Measurements from ENCODE around the gene PURA. TPM values are rescaled to one million over a fixed set of nuclear protein-coding genes. Genes with fewer than 3 reads are reported as not detected.

Gene PURA
- total and polyA plus RNA-seq, 2 of the 13 experiments (the other 11 are each of a cell fraction or from before 2014, with no cell fraction given): 2.0 to 5.0 TPM

GRCh38 chr5:140112685-140113179 lies 1.2 kb upstream of the PURA start:
- in situ Hi-C loops (cut with HindIII; ENCODE audit: extremely low pct_ligation_motif_present, low pct_unique_long_range_greater_than_20kb): no loop called here
- no peak for ATAC-seq
- H3K9ac ChIP-seq (ENCODE audit: insufficient read depth, low read depth, low read length): peak overlapping the region; percentile 86

GRCh38 chr5:140113180-140113698 lies 670 bp upstream of the PURA start:
- Histone ChIP-seq H3K27me3 (ENCODE audit: control insufficient read depth in 1 of 2, insufficient read depth in 2 of 2, low read length in 2 of 2) (no peaks in the 10 kb centered on the region; a peak in 1 of 5 replicates), H3K4me2 (ENCODE audit: low read depth, low read length) (peak overlapping the region; percentile 98), H3K9ac (ENCODE audit: insufficient read depth, low read depth, low read length) (peak overlapping the region; percentile 86), H3K27ac (ENCODE audit: extremely low read length, insufficient read depth, low read length) (peak overlapping the region; percentile 75), H3K36me3 (replicated peaks in 1 of 2; ENCODE audit: control insufficient read depth in 1 of 2, insufficient read depth in 2 of 2, low read length in 2 of 2) (no peaks in the 10 kb centered on the region), H3K4me1 (ENCODE audit: insufficient read depth, low read length) (peaks cover 68% of the 10 kb centered on the region), H2AFZ (ENCODE audit: low read length) (no peak overlapping the region), H4K20me1 (ENCODE audit: insufficient read depth, low read length) (peaks cover 24% of the 10 kb centered on the region), H3K79me2 (ENCODE audit: insufficient read depth, low read length) (peaks cover 85% of the 10 kb centered on the region), H3K9me3 (ENCODE audit: low read length) (no peaks in the 10 kb centered on the region), H3K4me3 (replicated peaks in 1 of 3; ENCODE audit: insufficient read depth in 1 of 3, low read depth in 2 of 3, low read length in 3 of 3) (peak overlapping the region; percentile 86 to 92 (median 89))
- ATAC-seq (peak; percentile 62), FAIRE-seq (no peak), DNase-seq (ENCODE audit: low spot score) (no peak)
- in situ Hi-C loops (cut with HindIII; ENCODE audit: extremely low pct_ligation_motif_present, low pct_unique_long_range_greater_than_20kb) (no loop called here), intact Hi-C loops (cut with micrococcal nuclease; ENCODE audit: unreplicated experiment) (loop anchor here (5.0 kb wide), 1 partner anchor 36 kb away; no protein-coding TSS in a partner anchor)
- ChIA-PET CTCF (ENCODE audit: low intra/inter-chr PET ratio, low total read pairs) (interaction anchor here (1.1 to 1.2 kb wide), 2 partner anchors 31 to 40 kb away, joined by 3 to 4 read pairs; no protein-coding TSS in a partner anchor), POLR2A (interaction anchor here (1.0 to 1.5 kb wide), 2 partner anchors 9 to 68 kb away, joined by 3 read pairs; no protein-coding TSS in a partner anchor)
- WGBS (ENCODE audit: low lambda C conversion rate): 3% methylated on average over 10 of the region's 28 CpGs
- BruUV-seq (replicated peaks): TSS peak; percentile 74
- TF ChIP-seq ZSCAN9 (CRISPR knock-in tag; IDR thresholded peaks at IDR 0.05; ENCODE audit: borderline replicate concordance) (no peak), KDM5B (CRISPR knock-in tag; IDR thresholded peaks at IDR 0.05; ENCODE audit: borderline replicate concordance) (peak; percentile 73; the same call in 1 of the 2 replicates), HNF1B (CRISPR knock-in tag; IDR thresholded peaks at IDR 0.05) (0 out of 2 replicates have a peak, but pooled peaks have one; percentile 31), ZNF891 (CRISPR knock-in tag; IDR thresholded peaks at IDR 0.05) (peak; percentile 49; the same call in 1 of the 2 replicates), MIER3 (CRISPR knock-in tag; IDR thresholded peaks at IDR 0.05; ENCODE audit: borderline replicate concordance) (no peak), ZNF879 (CRISPR knock-in tag; IDR thresholded peaks at IDR 0.05) (0 out of 2 replicates have a peak, but pooled peaks have one; percentile 44), ZNF224 (CRISPR knock-in tag; IDR thresholded peaks at IDR 0.05) (0 out of 2 replicates have a peak, but pooled peaks have one; percentile 44), TMF1 (CRISPR knock-in tag; IDR thresholded peaks at IDR 0.05; ENCODE audit: low read depth) (no peak), RFX3 (CRISPR knock-in tag; IDR thresholded peaks at IDR 0.05) (no peak), PCBP1 (IDR thresholded peaks at IDR 0.05; ENCODE audit: borderline replicate concordance, low read depth, low read length) (0 out of 2 replicates have a peak, but pooled peaks have one; percentile 59), ZBTB38 (CRISPR knock-in tag; IDR thresholded peaks at IDR 0.05) (no peak; the same call in 1 of the 2 replicates), ZNF280B (CRISPR knock-in tag; IDR thresholded peaks at IDR 0.05; ENCODE audit: borderline replicate concordance) (no peak), ZNF768 (CRISPR knock-in tag; IDR thresholded peaks at IDR 0.05) (0 out of 2 replicates have a peak, but pooled peaks have one; percentile 10)

More at GRCh38 chr5:140112685-140113179, 1.2 kb upstream of the PURA start:
- Histone ChIP-seq H4K20me1 (ENCODE audit: insufficient read depth, low read length) (peaks cover 24% of the 10 kb centered on the region), H3K36me3 (replicated peaks in 1 of 2; ENCODE audit: control insufficient read depth in 1 of 2, insufficient read depth in 2 of 2, low read length in 2 of 2) (no peaks in the 10 kb centered on the region), H3K4me2 (ENCODE audit: low read depth, low read length) (peak overlapping the region; percentile 98), H3K79me2 (ENCODE audit: insufficient read depth, low read length) (peaks cover 80% of the 10 kb centered on the region), H3K27ac (ENCODE audit: extremely low read length, insufficient read depth, low read length) (no peak overlapping the region), H3K27me3 (ENCODE audit: control insufficient read depth in 1 of 2, insufficient read depth in 2 of 2, low read length in 2 of 2) (no peaks in the 10 kb centered on the region; a peak in 1 of 5 replicates), H3K4me1 (ENCODE audit: insufficient read depth, low read length) (peaks cover 63% of the 10 kb centered on the region), H3K9me3 (ENCODE audit: low read length) (no peaks in the 10 kb centered on the region), H3K4me3 (replicated peaks in 1 of 3; ENCODE audit: insufficient read depth in 1 of 3, low read depth in 2 of 3, low read length in 3 of 3) (peak overlapping the region; percentile 86 to 92 (median 89); a peak in 5 of 6 replicates), H2AFZ (ENCODE audit: low read length) (no peak overlapping the region)
- FAIRE-seq (no peak), DNase-seq (ENCODE audit: low spot score) (no peak)
- no peak for TF ChIP-seq AGO2 (optimal IDR thresholded peaks at IDR 0.05; ENCODE audit: low read depth, low read length)
- TF ChIP-seq ZNF292 (CRISPR knock-in tag; IDR thresholded peaks at IDR 0.05; ENCODE audit: borderline replicate concordance, low read depth): 0 out of 2 replicates have a peak, but pooled peaks have one; percentile 1
- intact Hi-C loops (cut with micrococcal nuclease; ENCODE audit: unreplicated experiment): loop anchor here (5.0 kb wide), 1 partner anchor 35 kb away; no protein-coding TSS in a partner anchor
- POLR2A ChIA-PET: interaction anchor here (0.8 kb wide), 1 partner anchor 9 kb away, joined by 5 read pairs; no protein-coding TSS in a partner anchor
- CTCF ChIA-PET (ENCODE audit: low intra/inter-chr PET ratio, low total read pairs): interaction anchor here (1.1 kb wide), 1 partner anchor 31 kb away, joined by 3 read pairs; no protein-coding TSS in a partner anchor
- WGBS (ENCODE audit: low lambda C conversion rate): 16% methylated on average over 9 of the region's 13 CpGs
- no TSS peak for BruUV-seq (replicated peaks)
